CD4-positive, alpha-beta T cell treated with Interleukin-21 for 1 hour (primary cell): ENCODE data around the gene DDAH2.
A peak's percentile ranks its signal among the peaks of the same experiment; 100 is the strongest.

Experiments used
- DNase-seq: peaks from one replicate; pipeline ENCODE4 v3.0.0-alpha.2; 2020

DDAH2 gene, protein sequence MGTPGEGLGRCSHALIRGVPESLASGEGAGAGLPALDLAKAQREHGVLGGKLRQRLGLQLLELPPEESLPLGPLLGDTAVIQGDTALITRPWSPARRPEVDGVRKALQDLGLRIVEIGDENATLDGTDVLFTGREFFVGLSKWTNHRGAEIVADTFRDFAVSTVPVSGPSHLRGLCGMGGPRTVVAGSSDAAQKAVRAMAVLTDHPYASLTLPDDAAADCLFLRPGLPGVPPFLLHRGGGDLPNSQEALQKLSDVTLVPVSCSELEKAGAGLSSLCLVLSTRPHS

DNA sequence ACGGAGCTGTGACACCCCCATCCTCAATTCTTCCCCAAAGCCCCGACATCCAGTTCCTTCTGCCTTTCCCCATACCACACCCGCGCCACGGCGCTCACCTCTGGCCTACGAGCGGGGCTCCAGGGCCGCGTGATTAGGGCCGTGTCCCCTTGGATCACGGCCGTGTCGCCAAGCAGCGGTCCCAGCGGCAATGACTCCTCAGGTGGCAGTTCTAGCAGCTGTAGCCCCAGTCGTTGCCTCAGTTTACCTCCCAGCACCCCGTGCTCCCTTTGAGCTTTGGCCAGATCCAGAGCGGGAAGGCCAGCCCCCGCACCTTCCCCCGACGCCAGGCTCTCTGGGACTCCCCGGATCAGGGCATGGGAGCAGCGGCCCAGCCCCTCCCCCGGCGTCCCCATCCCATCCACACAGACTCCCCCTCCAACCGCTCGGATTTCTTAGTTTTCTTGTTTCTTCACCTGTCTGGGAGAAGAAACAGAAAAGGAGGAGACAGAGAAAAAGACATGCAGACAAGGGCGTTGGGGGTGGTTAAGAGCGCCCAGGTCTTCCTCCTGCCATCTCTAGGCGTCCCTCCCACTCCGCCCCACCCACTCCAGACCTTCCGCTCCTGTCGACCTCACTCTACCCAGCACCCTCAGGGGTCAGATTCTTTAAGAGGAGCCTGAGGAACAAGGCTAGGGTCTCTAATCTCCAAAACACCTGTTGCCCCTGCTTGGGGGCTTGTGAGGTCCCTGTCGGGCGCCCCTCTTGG, at the start of gene DDAH2:
TSS of gene DDAH2 (minus strand) at position 533 of the 748 bp plus-strand sequence. CDS start at position 395, 138 bp downstream.
- no peak for DNase-seq

DNA sequence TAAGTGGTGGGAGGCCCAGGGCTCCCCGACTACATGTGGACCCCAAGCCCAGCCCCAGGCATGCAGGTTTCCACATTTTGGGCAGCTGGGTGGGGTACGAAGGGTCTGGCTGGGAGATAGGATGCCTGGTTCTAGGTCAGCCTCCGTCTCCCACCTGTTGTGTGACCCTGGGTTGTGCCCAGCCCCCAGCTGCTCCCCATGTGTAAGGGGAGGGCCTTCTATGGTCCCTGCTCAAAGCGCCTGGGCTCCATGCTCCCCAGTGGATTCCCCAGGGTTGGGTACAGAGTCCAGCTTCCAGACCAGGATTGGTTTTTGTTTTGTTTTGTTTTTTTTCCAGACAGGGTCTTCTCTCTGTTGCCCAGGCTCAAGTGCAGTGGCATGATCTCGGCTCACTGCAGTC, 49.1 kb upstream of the DDAH2 start:
- DNase-seq: no peak

DNA sequence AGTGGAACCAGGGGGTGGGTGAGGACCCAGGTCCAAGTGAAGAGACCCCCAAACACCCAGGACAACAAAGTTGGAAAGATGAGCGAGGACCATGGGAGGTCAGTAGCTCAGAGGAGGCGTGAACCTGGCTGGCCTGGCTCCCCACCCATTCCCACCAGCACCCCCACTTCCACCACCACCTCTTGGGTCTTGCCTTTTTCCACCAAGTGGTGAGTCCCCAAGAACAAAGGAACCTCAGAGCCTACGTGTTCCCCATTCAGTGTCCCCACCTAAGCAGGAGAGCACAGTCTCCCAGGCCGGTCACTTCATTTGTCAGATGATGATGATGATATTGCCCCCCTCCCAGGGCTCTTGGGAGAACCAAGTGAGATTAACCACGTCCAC, 48.6 kb upstream of the DDAH2 start:
- no peak for DNase-seq

- DNase-seq: peak; percentile 83
Measured at GRCh38 chr6:31776989-31777666, 48.0 kb upstream of the DDAH2 start, which contains the start of gene VWA7. Gene VWA7 (minus strand): TSS chr6:31777328. CDS start chr6:31776779, 549 bp downstream.

DNA sequence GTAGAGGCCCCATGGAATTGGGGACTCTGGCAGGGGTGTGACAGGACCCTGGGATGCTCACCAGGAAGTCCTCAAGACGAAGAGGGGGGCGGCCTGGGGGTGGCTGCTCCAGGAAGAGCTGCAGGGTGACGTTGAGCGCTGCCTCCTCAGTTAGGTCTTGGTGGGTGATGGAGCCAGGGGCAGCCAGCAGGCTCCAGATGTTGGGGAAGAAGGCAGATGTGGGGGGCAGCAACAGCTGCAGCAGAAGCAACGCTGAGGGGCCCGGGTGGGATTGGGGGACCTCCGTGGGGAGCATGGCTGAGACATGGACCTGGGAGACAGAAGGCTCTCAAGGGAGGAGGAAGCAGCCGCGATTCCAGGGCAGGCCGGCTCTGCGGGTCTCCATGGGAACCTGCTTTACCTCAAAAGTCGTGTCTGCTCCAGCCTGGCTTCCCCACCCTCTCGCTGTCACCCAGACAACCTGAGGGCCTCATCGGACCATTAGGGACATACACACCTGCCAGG, 47.4 kb upstream of the DDAH2 start:
- DNase-seq: no peak

GRCh38 chr6:31775633-31776484, 46.8 kb upstream of the DDAH2 start:
- no peak for DNase-seq

DNA sequence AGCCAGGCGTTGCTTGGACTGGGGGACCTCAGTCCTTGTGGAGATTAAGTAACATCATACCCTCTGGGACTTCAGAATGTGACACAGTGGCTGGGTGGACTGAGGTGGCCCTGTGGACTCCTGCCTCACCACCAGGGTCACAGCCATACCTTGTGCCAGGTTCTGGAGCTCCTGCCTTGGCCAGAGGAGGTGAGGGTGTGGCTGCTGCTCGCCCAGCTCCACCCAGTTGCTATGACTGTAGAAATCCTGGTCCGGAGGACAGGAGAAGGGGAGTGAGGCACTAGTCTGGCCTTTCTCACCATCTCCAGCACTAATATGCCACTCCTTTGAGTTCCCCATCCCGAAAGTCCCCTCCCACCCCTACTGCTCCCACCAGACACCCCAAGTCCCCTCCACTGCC, 46.1 kb upstream of the DDAH2 start:
- no peak for DNase-seq

DNA sequence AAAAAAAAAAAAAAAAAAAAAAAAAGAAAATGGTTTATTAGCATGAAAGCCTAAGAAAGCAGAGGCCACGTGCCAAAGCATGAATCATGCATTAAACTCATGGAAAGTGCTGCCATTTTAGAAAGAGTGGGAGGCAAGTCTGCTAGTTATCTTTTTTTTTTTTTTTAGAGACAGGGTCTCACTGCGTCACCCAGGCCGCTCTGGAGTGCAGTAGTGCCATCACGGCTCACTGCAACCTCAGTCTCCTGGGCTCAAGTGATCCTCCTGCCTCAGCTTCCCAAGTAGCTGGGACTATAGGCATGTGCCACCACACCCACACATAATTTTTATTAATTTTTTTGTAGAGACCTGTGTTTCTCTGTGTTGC, 42.9 kb upstream of the DDAH2 start:
- no peak for DNase-seq

DNA sequence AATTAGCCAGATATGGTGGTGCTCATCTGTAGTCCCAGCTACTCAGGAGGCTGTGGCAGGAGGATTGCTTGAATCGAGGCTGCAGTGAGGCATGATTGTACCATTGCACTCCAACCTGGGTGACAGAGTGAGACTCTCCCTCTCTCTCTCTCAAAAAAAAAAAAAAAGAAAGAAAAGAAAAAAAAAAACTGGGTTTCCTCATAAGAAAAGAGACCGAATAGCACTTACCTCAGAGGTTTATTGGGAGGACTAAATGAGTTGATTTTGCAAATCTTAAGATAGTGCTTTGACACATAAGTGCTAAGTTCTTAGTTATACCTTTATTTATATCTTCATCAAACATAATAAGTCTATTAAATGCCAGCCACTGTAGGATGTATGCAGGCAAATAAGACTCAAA, 41.8 kb upstream of the DDAH2 start:
- no peak for DNase-seq

DNA sequence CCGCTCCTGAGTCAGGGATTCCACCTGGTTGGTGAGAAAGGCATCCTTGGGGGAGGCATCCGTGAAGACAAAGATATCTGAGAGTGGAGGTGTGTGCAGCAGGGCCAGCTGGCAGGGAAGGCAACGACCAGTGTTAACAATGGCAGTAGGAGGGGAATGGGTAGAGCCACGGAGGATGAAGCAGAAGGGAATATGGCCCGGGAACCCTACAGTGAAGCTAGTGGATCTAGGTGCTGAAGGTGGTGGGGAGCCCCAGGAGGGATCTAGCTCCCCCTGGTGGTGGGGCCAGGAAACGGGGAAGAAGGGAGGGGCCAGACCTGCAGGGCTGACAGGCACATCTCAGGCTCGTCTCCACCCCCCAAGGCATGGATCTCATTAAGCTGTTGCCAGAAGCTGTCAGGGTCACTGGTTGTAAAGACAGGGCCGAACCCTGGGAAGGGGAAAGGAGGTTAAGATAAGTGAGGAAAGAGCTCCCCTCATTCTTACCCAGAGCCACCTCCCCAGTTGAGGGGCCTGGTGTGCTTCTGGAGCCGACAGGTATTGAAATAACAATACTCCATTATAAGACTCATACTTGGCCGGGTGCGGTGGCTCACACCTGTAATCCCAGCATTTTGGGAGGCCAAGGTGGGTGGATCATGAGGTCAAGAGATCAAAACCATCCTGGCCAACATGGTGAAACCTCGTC, 40.7 kb upstream of the DDAH2 start:
- peak; percentile 84 for DNase-seq

DNA sequence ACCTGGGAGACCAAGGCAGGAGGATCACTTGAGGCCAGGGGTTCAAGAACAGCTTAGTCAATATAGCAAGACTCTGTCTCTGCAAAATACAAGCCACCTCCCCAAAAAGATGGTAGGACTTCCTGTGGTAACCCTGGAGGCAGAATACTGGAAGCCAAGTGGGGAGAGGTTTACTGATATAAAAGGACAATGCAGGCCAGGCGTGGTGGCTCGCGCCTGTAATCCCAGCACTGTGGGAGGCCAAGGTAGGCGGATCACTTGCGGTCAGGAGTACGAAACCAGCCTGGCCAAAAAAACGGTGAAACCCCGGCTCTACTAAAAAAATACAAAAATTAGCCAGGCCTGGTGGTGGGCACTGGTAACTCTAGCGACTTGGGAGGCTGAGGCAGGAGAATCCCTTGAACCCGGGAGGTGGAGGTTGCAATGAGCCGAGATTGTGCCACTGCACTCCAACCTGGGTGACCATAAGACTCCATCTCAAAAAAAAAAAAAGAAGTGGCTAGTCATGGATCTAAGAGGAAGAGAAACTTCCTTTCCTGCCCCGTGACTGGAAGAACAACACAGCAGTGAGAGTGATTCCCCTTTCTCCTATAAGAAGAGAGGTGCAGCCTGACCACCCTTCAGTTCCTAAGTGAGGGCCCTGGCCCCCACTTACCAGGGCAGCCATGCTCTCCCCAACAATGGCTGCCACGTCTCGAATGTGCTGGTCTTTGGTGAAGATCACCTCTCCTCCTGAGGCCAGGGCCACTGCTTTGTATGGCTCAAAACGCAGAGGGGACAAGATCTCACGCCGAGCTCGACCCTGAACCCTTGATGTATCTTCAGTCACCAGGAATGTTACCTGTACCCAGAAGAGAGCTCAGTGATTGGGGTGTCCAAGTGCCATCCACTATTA, 39.5 kb upstream of the DDAH2 start:
- no peak for DNase-seq

DNA sequence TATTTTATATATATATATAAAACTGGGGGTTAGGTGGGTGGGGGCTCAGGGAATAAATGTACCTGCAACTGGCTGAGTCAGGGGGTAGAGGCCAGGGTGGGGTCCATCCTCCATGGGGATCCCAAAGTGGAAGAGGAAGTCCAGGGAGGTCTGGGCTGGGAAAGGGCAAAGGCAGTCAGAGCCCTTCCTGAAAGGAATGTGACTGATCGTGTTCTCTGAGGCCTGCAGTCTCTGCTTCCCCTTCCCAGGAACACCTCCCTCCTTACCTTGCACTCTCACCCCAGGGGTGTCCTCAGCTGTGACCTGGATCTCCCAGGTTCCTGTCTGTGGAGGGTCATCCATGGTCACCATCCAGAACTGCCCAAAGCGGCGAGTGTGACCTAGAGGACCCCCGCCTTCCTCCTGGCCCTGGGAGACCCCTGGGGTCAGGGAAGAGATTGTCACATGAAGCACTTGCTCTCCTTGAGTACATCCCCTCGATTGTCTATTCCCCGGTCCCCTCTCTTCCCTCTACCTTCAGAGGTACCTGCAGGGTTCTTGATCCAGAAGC, 38.1 kb upstream of the DDAH2 start:
- DNase-seq: no peak

GRCh38 chr6:31765910-31766794, 37.1 kb upstream of the DDAH2 start:
- no peak for DNase-seq

DNA sequence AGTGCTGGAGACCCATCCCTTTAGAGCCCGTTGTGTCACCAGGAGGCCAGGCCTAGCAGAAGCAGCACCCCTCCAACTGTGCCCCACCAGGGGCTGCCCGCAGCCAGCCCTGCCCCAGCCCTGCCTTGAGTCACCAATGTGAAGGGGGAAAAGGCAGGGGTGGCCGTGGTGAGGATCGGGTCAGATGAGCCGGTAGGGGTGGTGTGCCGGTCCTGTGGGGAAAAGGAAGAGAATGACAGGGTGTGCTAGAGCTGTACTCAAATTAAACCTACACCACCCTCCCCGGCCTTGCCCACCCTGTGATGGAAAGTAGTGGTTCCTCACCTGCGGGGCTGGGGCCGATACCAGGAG, 36.4 kb upstream of the DDAH2 start:
- DNase-seq: no peak

GRCh38 chr6:31764198-31764597, 35.1 kb upstream of the DDAH2 start:
- DNase-seq: no peak

DNA sequence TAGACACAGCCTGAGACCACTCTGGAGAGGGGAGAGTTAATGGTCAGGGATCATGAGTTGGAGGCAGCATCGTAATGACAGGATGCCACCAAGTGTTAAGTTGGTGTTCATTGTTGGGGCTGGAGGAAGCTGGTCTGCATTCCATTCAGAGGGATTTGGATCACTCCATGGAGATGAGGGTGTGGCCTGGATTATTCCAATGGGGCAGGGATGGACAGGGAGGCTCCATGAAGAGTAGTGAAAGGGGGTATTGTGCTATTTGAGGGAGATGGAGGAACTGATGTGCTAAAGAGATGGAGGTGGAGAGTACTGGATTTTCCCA, 34.5 kb upstream of the DDAH2 start:
- DNase-seq: no peak

DNA sequence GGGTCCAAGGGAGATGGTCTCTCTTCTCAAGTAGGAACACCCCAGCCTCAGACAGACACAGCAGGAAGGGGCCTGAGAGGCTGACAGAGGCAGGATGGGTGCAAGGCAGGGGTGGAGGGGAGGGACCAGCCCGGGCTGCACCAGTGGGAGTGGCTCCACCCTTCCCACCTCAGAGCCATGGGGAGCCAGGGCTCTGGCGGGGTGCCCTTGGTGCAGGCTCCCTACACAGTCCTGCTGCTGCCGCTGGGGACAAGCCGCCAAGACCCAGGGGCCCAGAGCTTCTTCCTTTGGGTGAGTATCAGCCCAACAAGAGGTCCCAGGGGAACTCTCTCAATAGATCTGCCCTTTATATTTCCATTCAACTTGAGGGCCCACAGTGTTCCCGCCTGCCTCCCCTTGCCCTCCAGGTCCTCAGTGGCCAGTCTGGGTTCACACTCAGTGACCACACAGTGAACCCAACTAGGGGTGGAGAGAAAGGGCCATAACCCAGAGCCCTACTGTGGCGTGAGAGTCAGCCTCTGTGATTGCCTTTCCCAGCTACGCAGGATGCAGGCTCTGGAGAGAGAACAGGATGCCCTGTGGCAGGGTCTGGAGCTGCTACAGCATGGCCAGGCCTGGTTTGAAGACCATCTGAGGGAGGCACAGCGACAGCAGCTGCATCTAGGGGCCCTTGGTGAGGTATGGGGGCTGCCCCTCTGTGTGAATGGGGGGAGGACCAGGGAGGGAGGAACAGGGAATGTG, 33.9 kb upstream of the DDAH2 start:
- no peak for DNase-seq

DNA sequence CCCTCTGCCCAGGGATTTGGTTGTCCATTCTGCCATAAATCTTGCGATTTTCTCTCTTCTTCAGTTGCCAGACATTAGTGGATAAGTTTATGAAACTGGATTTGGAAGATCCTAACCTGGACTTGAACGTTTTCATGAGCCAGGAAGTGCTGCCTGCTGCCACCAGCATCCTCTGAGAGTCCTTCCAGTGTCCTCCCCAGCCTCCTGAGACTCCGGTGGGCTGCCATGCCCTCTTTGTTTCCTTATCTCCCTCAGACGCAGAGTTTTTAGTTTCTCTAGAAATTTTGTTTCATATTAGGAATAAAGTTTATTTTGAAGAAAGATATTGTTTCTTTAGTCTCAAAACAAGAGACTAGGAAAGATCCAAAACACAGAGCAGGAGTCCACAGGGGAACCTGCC, 33.3 kb upstream of the DDAH2 start, which contains the start of gene SAPCD1:
TSS of gene SAPCD1 (plus strand) at position 301 of the 400 bp plus-strand sequence. CDS start 399 bp downstream, outside the sequence.
- no peak for DNase-seq

DNA sequence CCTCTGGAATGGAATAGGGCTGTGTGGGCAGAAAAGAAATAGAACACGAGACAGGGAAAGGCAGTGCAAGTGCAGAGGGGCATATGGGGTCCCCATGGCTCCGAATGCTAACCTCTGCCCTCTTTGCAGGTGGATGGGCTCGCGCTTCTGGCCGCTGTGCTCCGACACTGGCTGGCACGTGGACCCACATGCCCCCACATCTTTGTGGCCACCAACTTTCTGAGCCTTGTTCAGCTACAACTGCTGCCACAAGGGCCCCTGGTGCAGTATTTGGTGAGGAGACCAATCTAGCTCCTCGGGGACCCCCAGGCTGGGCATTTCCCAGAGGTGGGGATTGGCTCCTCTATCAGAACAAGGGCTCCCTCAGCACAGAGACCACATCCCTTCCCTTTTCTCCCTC, 32.2 kb upstream of the DDAH2 start:
- DNase-seq: no peak
